ENCODE data around the gene SLC30A5. TPM values are rescaled to one million over a fixed set of nuclear protein-coding genes. Genes with fewer than 3 reads are reported as not detected.

Gene SLC30A5
- polyA plus RNA-seq, 2 of the 4 experiments (the other 2 are of a cell fraction), result 51.2 to 74.6 TPM

DNA sequence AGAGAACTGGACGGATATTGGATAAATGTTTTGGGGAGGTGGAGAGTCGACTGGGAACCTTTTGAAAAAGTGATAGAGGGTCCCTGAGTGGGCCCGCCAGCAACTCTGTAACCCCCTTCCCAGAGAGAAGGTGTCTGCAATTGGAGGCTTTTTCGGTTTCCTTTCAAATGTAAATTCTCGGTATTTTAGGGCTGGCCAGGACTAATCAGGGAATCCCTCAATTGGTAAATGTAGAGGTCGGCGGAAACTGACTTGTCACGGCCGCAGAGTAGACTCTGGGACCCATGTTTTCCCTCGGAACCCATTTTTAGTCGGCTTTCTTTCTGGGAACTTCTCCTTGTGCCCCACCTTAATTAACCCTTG, 73.7 kb downstream of the SLC30A5 start (continued):
- no peak for TF ChIP-seq HES2 (IDR thresholded peaks at IDR 0.05)
- TF ChIP-seq, protein P1, sequence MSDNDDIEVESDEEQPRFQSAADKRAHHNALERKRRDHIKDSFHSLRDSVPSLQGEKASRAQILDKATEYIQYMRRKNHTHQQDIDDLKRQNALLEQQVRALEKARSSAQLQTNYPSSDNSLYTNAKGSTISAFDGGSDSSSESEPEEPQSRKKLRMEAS (IDR thresholded peaks at IDR 0.05), result no peak

- Histone ChIP-seq H3K4me1 (peaks cover 36% of the 10 kb centered on the region), H3K4me2 (peak overlapping the region; percentile 75), H3K4me3 (peak overlapping the region; percentile 77), H3K27ac (peak overlapping the region; percentile 85 to 89), H3K9me3 (no peaks in the 10 kb centered on the region)
- FAIRE-seq (no peak), DNase-seq (ENCODE audit: low read depth in 1 of 2, low spot score in 1 of 2) (no peak), ATAC-seq (no peak)
- WGBS (ENCODE audit: missing lambda C conversion rate), result 42% methylated on average over 8 of the region's 8 CpGs
- TF ChIP-seq KDM1A (IDR thresholded peaks at IDR 0.05; ENCODE audit: low read depth), result no peak
- TF ChIP-seq FOSL2 (IDR thresholded peaks at IDR 0.05), result no peak
- no peak for TF ChIP-seq FOSL2 (CRISPR knock-in tag; IDR thresholded peaks at IDR 0.05)
- TF ChIP-seq JUNB (IDR thresholded peaks at IDR 0.05), result no peak
- no peak for TF ChIP-seq RNF2 (IDR thresholded peaks at IDR 0.05; ENCODE audit: borderline replicate concordance, low read depth)
- TF ChIP-seq USF2 (IDR thresholded peaks at IDR 0.05), result no peak
- no peak for TF ChIP-seq HOXB5 (CRISPR knock-in tag; IDR thresholded peaks at IDR 0.05)
- no peak for TF ChIP-seq CBX8 (IDR thresholded peaks at IDR 0.05)
- TF ChIP-seq ZFP36 (IDR thresholded peaks at IDR 0.05; ENCODE audit: borderline replicate concordance, partially characterized antibody), result no peak
- no peak for TF ChIP-seq ZNF302 (CRISPR knock-in tag; IDR thresholded peaks at IDR 0.05)
- TF ChIP-seq, protein P1 (IDR thresholded peaks at IDR 0.05), result no peak
- TF ChIP-seq NR3C1 (IDR thresholded peaks at IDR 0.05), result no peak
- no peak for TF ChIP-seq EHMT2 (IDR thresholded peaks at IDR 0.05; ENCODE audit: low read depth)
- no peak for TF ChIP-seq MYC (IDR thresholded peaks at IDR 0.05; ENCODE audit: borderline replicate concordance, low read length)
- TF ChIP-seq MAZ (IDR thresholded peaks at IDR 0.05; ENCODE audit: borderline replicate concordance, low read depth, low read length), result no peak
- TF ChIP-seq SREBF2 (IDR thresholded peaks at IDR 0.05), result no peak
- ChIA-PET POLR2A (no interaction called here), CTCF (interaction anchor here (0.9 to 3.0 kb wide), 2 partner anchors 74 to 165 kb away, joined by 3 to 16 read pairs; partner anchors contain the start of genes CCDC125 and SLC30A5)
Measured at GRCh38 chr5:69167929-69168328, 74.1 kb downstream of the SLC30A5 start.

GRCh38 chr5:69170495-69170894, 76.7 kb downstream of the SLC30A5 start:
- peaks cover 36% of the 10 kb centered on the region for H3K4me1 ChIP-seq
- H3K27ac ChIP-seq, result no peak overlapping the region
- no peaks in the 10 kb centered on the region for H3K9me3 ChIP-seq
- TF ChIP-seq CEBPB (IDR thresholded peaks at IDR 0.05) (peak; percentile 48 to 49; a peak in 3 of 4 replicates), NFE2L2 (conservative IDR thresholded peaks at IDR 0.05; ENCODE audit: low read length) (no peak)
- no peak for DNase-seq (ENCODE audit: low read depth in 1 of 2, low spot score in 1 of 2)
- no peak for ATAC-seq
- WGBS (ENCODE audit: missing lambda C conversion rate), result 100% methylated on average over 1 of the region's 1 CpG
- H3K4me2 ChIP-seq, result no peak overlapping the region
- CTCF ChIA-PET, result interaction anchor here (1.1 to 1.2 kb wide), 2 partner anchors 31 to 164 kb away, joined by 3 read pairs; no protein-coding TSS in a partner anchor
- no peak overlapping the region for H3K4me3 ChIP-seq
- FAIRE-seq, result no peak
- POLR2A ChIA-PET, result no interaction called here

DNA sequence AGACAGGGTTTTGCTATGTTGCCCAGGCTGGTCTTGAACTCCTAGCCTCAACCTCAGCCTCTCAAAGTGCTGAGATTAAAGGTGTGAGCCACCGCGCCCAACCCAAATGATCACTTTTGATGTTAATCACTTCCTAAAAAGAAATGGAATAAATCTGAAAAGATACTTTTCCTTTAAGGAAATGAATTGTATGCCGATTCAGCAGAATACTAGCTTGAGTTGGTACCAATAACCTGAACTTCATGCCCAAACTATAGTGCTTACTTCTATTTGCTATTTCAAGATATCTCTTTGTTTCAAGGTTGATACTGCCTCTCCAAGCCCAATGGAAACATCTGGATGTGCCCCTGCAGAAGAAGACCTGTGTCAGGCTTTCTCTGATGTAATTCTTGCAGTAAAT, 77.2 kb downstream of the SLC30A5 start:
- Histone ChIP-seq H3K4me1 (peaks cover 36% of the 10 kb centered on the region), H3K9me3 (no peaks in the 10 kb centered on the region), H3K4me3 (no peak overlapping the region), H3K27ac (no peak overlapping the region), H3K4me2 (no peak overlapping the region)
- TF ChIP-seq EP300 (IDR thresholded peaks at IDR 0.05) (no peak), MAFK (IDR thresholded peaks at IDR 0.05; ENCODE audit: partially characterized antibody) (peak; percentile 92)
- ChIA-PET POLR2A (no interaction called here), CTCF (interaction anchor here (1.2 kb wide), 1 partner anchor 31 kb away, joined by 3 read pairs; no protein-coding TSS in a partner anchor)
- DNase-seq (ENCODE audit: low read depth in 1 of 2, low spot score in 1 of 2) (no peak), ATAC-seq (no peak), FAIRE-seq (no peak)
- 96% methylated on average over 3 of the region's 3 CpGs for WGBS (ENCODE audit: missing lambda C conversion rate)

Small RNAs within 50 kb of the gene (small RNA-seq; reads per million reads assigned to genes)
- gene SNORA50D (0 reads per million in 6 experiments), gene SUMO2P4 (0 reads per million in 6 experiments)

Other genes with a start within 250 kb of the SLC30A5 start
- 196 and 236 TPM in 2 replicates for gene CCNB1, start 73.1 kb downstream of the SLC30A5 start, polyA plus RNA-seq (2011; rRNA removed)
- 300 to 327 TPM (median 311 TPM) in 3 replicates for gene CCNB1, start 73.1 kb downstream of the SLC30A5 start, polyA plus RNA-seq (2017; fragmentation: RNase III; extraction: RNeasy Plus Mini Kit Qiagen cat#74134 plus additional on column Dnase treatment)
- 19.0 and 35.2 TPM in 2 replicates for gene CENPH, start 95.6 kb downstream of the SLC30A5 start, polyA plus RNA-seq (2011; rRNA removed)
- gene CENPH, start 95.6 kb downstream of the SLC30A5 start, polyA plus RNA-seq (2017; fragmentation: RNase III; extraction: RNeasy Plus Mini Kit Qiagen cat#74134 plus additional on column Dnase treatment), result 26.7 to 33.1 TPM (median 26.7 TPM) in 3 replicates
- gene CDK7, start 140.9 kb downstream of the SLC30A5 start, polyA plus RNA-seq (2011; rRNA removed), result 115 and 118 TPM in 2 replicates
- gene CDK7, start 140.9 kb downstream of the SLC30A5 start, polyA plus RNA-seq (2017; fragmentation: RNase III; extraction: RNeasy Plus Mini Kit Qiagen cat#74134 plus additional on column Dnase treatment), result 62.7 to 66.4 TPM (median 63.6 TPM) in 3 replicates
- gene CCDC125, start 238.8 kb downstream of the SLC30A5 start, polyA plus RNA-seq (2011; rRNA removed), result 6.6 and 8.8 TPM in 2 replicates
- gene CCDC125, start 238.8 kb downstream of the SLC30A5 start, polyA plus RNA-seq (2017; fragmentation: RNase III; extraction: RNeasy Plus Mini Kit Qiagen cat#74134 plus additional on column Dnase treatment), result 4.7 to 4.9 TPM (median 4.8 TPM) in 3 replicates

All from A549 (cell line).